Measurements from ENCODE around the gene C17orf50. TPM values are rescaled to one million over a fixed set of nuclear protein-coding genes. Genes with fewer than 3 reads are reported as not detected.
A peak's percentile ranks its signal among the peaks of the same experiment; 100 is the strongest.

The C17orf50 gene
- total RNA-seq, 2 experiments from 2014 or later = not detected

DNA sequence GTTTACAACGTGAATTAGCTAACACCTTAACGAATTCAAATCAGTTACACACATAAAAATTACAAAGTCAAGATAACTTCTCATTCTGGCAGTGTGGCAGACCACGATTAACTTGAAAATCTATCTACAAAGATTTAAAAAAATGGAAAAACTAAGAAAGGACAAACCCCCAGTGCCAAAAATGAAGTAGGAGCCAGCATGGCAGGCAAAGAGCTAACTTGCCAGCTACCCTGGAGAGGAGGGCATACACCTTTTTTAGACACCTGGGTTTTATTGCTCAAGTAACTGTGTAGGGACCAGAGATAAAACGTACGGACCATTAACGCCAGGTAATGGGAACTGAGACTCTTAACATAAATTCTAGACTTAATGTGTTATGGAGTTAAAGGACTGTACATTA is 51.1 kb downstream of the C17orf50 start:
- H3K4me1 Mint-ChIP-seq (ENCODE audit: low read depth) = peaks cover 67% of the 10 kb centered on the region
- intact Hi-C loops (cut with micrococcal nuclease) = no loop called here
- no peak for TF ChIP-seq CTCF (IDR thresholded peaks at IDR 0.05)
- ChIA-PET POLR2A (interaction anchor here (1.0 to 1.3 kb wide), 2 partner anchors 9 to 47 kb away, joined by 3 to 4 read pairs; no protein-coding TSS in a partner anchor), CTCF (interaction anchor here (1.7 to 3.5 kb wide), 3 partner anchors 8 to 47 kb away, joined by 4 to 21 read pairs (median 5); no protein-coding TSS in a partner anchor)
- H3K9me3 Mint-ChIP-seq = no peaks in the 10 kb centered on the region
- H3K36me3 Mint-ChIP-seq (ENCODE audit: low read depth) = peaks cover 51% of the 10 kb centered on the region
- H3K27me3 Mint-ChIP-seq = no peaks in the 10 kb centered on the region
- ATAC-seq (no peak), DNase-seq (no peak)
- peak overlapping the region; percentile 8 for H3K4me3 Mint-ChIP-seq
- no peak overlapping the region for H3K27ac Mint-ChIP-seq

GRCh38 chr17:35812456-35812855 is 51.8 kb downstream of the C17orf50 start:
- TF ChIP-seq CTCF (IDR thresholded peaks at IDR 0.05) = no peak
- intact Hi-C loops (cut with micrococcal nuclease) = no loop called here
- no peaks in the 10 kb centered on the region for H3K9me3 Mint-ChIP-seq
- H3K36me3 Mint-ChIP-seq (ENCODE audit: low read depth) = peaks cover 51% of the 10 kb centered on the region
- H3K4me1 Mint-ChIP-seq (ENCODE audit: low read depth) = peaks cover 63% of the 10 kb centered on the region
- no peak overlapping the region for H3K4me3 Mint-ChIP-seq
- ChIA-PET CTCF (interaction anchor here (1.0 to 3.5 kb wide), 4 partner anchors 13 to 65 kb away, joined by 3 to 21 read pairs (median 4); no protein-coding TSS in a partner anchor), POLR2A (interaction anchor here (1.0 to 1.3 kb wide), 2 partner anchors 8 to 48 kb away, joined by 3 to 4 read pairs; no protein-coding TSS in a partner anchor)
- DNase-seq (no peak), ATAC-seq (no peak)
- no peak overlapping the region for H3K27ac Mint-ChIP-seq
- H3K27me3 Mint-ChIP-seq = no peaks in the 10 kb centered on the region

Other genes starting within 250 kb of the C17orf50 start
- 10 to 100 TPM; 41.7 to 42.5 TPM for gene SLFN12L, start 223.2 kb upstream of the C17orf50 start, total RNA-seq
- gene SLFN14, start 200.1 kb upstream of the C17orf50 start, total RNA-seq = under 1 TPM in 1 of 2 experiments, not detected in 1; 0.11 TPM
- 1 to 10 TPM; 5.1 to 5.6 TPM for gene PEX12, start 182.3 kb upstream of the C17orf50 start, total RNA-seq
- gene AP2B1, start 173.6 kb upstream of the C17orf50 start, total RNA-seq = 100 to 1,000 TPM; 157 to 161 TPM
- gene RASL10B, start 29.2 kb upstream of the C17orf50 start, total RNA-seq = 1 to 10 TPM; 1.9 to 2.3 TPM
- under 1 TPM; 0.27 to 0.34 TPM for gene GAS2L2, start 7.6 kb upstream of the C17orf50 start, total RNA-seq
- under 1 TPM in 1 of 2 experiments, not detected in 1; 0.41 TPM for gene MMP28, start 34.8 kb downstream of the C17orf50 start, total RNA-seq
- 100 to 1,000 TPM; 309 to 319 TPM for gene TAF15, start 48.6 kb downstream of the C17orf50 start, total RNA-seq
- under 1 TPM; 0.38 to 0.70 TPM for gene HEATR9, start 108.0 kb downstream of the C17orf50 start, total RNA-seq
- 100 to 1,000 TPM; 156 to 158 TPM for gene CCL5, start 119.5 kb downstream of the C17orf50 start, total RNA-seq
- 10 to 100 TPM; 12.6 to 16.0 TPM for gene RDM1, start 169.9 kb downstream of the C17orf50 start, total RNA-seq
- gene LYZL6, start 182.8 kb downstream of the C17orf50 start, total RNA-seq = not detected
- not detected for gene CCL16, start 220.6 kb downstream of the C17orf50 start, total RNA-seq
- gene CCL14, start 225.8 kb downstream of the C17orf50 start, total RNA-seq = not detected
- not detected for gene CCL15, start 240.7 kb downstream of the C17orf50 start, total RNA-seq